T-helper 2 cell treated with Interferon-gamma antibody and Interleukin-4, amounts not matched to agents 100 ng/mL and 5 ng/mL, for 36 hours (primary cell): ENCODE results near the gene PODXL2. TPM values are rescaled to one million over a fixed set of nuclear protein-coding genes. Genes with fewer than 3 reads are reported as not detected.
"Not testable (repeated sequence)": the region's sequence is repeated elsewhere in the genome, so short reads cannot be mapped to it uniquely, and the experiment has no call there.

Experiments
- intact Hi-C: fragments of 100-400 bp; cut with micrococcal nuclease; formaldehyde crosslinking; loops from one replicate; pipeline ENCODE4 v1.15.1; 2023
- total RNA-seq: library from RNA; stranded (reverse); gene quantifications from 2 replicates; pipeline ENCODE4 v1.2.3, GENCODE V29; 2022

PODXL2 gene
- total RNA-seq, 1 donor from 2014 or later: 2.9 TPM

DNA sequence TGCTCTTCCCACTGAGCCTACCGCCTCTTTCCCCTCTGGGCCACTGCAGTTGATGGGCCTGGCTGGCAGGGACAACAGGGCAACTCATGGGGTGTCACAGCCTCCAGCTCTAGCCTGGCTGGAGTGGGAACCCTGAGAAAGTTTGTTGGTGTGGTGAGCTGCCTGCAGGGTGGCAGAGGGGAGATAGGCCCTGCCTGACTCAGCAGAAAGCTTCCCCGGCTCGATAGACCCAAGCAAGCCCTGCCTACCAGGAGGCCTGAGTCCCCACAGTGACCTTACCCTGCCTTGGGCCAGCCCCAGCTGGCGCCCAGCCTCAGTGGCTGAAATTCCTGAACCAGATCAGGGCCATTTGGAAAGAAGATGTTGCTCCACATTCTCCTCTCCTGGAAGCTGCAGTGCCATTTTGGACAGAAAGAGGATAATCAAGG, 73.2 kb downstream of the PODXL2 start:
- intact Hi-C loops: no loop called here

DNA sequence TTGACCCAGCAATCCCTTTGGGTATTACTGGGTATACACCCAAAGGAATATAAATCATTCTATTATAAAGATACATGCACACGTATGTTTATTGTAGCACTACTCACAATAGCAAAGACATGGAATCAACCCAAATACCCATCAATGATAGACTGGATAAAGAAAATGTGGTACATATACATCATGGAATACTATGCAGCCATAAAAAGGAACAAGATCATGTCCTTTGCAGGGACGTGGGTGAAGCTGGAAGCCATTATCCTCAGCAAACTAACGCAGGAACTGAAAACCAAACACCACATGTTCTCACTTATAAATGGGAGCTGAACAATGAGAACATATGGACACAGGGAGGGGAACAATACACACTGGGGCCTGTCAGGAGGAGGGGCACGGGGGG, 75.9 kb downstream of the PODXL2 start:
- intact Hi-C loops: not testable (repeated sequence)

GRCh38 chr3:127706312-127706711, 77.3 kb downstream of the PODXL2 start:
- intact Hi-C loops: no loop called here

- intact Hi-C loops: no loop called here
Observed at GRCh38 chr3:127706785-127707351, 77.9 kb downstream of the PODXL2 start.

GRCh38 chr3:127707851-127708411, 78.9 kb downstream of the PODXL2 start:
- intact Hi-C loops: no loop called here

GRCh38 chr3:127708837-127709236, 79.9 kb downstream of the PODXL2 start:
- intact Hi-C loops: no loop called here

DNA sequence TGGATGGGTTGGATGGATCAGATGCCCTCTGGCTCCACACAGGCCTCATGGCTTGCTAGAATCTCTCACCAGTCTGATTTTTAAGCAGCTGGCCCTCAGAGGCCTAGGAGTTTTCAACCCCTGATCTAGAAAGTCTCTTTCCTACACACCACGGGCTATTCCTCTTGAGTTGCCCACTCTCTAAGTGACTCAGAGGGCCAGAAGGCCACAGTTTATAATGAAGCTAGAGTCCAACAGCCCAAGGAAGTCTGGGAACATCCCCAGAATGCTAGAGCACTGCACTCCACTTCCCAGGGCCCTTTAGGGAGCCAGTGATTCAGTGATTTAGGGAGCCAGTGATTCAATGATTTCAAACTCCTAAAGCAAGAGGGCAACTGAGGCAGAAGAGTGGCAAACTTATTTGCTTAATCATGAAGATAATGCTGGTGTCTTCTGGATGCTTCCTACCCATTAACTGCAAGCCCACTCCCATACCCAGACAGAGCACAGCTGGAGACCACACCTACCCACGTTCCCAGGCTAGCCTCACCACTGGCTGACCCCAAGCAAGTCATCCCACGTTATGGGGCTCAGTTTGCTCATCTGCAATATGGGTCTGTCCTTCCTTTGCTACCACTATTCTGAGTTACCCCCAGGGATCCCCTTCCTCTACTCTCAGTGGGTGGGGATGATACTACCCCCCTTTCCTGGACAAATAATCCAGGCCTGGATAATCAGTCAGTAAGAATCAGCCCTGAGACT, 80.5 kb downstream of the PODXL2 start:
- intact Hi-C loops: no loop called here

DNA sequence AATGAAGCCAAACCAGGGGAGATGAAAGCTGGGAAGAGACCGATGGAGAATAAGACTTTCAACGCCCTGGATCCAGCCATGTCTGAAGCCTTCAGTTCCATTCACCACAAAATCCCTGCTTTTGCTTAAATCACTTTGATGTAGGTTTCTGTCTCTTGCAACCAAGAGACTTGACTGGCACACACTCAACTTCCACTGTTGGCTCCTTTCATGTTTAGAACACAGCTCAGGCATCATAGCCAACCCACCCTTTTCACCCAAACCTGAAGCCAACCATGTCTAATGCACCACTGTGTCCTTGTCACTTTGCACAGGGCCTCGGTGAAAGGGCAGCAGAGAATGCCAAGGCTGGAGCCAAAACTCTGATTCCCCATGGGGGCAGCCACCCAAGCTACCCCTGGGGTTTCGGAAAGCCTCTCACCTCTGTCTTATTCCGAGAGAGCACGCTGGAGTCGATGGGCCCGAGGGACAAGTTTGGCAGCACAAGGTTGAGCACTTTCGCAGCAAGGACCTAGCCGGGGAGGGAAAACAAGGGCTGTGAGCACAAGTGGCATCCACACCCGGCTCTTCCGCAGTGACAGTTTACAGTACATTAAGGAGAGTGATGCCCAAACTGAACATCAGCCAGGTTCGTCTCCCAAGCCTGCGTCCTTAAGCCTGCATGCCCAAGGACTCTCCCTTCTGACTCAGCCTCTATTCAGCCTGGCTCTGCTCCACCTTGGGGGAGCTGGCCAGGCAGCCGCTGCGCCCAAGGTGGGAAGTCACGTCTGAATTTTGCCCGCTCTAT, 81.4 kb downstream of the PODXL2 start:
- intact Hi-C loops: no loop called here

GRCh38 chr3:127711021-127711695, 82.2 kb downstream of the PODXL2 start:
- intact Hi-C loops: no loop called here

GRCh38 chr3:127711896-127712295, 82.9 kb downstream of the PODXL2 start:
- intact Hi-C loops: no loop called here

- intact Hi-C loops: no loop called here
Observed at GRCh38 chr3:127712461-127712860, 83.5 kb downstream of the PODXL2 start.

DNA sequence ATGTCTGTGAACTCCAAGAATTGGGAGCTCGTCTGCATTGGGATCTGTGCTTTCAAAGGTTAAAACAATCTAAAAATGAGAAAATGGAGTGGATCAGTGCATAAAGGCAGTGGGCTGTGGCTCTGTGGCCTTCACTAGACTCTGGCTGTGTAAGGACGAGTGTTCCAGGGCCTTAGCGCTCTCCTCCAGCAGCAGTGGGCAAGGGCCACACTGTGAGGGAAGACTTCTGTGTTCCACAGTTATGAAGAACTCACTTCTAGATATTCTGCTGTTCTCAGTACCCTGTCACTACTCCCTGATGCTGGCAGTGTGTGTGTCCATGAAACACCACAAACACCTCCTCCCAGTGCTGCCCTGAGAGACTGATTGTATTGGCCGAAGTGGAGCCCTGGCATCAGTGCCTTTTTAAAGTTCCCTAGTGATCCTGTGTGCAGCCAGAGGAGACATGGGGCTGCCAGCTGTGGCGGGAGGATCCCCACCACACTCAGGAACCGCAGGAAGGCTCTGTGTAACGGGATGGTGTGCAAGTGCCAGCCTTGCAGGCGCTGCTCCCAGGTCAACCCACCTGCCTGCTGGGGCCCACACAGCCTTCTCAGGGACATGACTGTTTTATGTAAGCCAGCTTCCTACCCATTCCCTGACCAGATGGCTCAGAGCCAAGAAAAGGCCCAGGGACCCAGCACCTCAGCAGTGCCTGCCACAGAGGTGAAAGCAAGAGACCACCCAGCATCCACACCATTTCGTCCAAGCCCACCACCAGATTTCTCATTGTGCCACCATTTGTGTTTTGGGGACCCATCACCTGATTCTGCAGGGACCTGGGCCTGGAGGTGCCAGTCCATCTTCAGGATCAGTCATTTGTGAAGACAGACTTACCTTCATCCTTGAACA, 84.1 kb downstream of the PODXL2 start:
- intact Hi-C loops: no loop called here

- intact Hi-C loops: no loop called here
Observed at GRCh38 chr3:127714125-127714571, 85.2 kb downstream of the PODXL2 start.

DNA sequence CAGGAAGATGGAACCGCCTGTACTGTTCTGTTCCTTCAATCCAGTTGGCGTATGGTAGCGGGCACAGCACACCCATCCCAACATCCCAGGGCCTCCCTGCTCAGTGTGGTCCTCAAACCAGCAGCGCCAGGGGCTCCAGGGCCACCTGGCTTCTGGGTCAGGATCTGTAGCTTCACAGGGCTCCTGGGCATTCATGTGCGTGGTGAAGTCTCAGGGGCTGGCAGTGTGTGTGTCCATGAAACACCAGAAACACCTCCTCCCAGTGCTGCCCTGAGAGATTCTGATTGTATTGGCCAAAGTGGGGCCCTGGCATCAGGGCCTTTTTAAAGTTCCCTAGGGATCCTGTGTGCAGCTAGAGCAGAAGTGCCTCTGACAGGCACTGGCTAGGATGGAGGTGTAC, 85.9 kb downstream of the PODXL2 start:
- intact Hi-C loops: no loop called here

DNA sequence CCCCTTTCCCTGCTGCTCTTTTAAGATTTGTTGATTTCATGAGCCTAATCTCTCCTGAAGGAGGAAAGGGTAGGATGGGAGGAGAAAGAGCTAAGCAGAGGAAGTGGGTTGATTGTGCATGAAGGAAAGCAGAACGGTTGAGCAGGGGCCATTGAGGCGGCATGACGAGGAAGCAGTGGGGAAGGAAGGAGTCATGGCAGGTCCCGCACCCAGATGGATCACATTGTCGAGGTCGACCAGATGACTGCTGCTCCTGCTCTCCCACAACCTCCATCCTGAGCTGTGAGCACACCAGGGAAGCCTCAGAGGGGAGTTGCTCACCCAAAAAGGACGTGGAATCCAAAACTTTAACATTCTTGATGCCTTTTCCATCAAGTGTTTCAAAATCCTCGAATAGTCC, 86.5 kb downstream of the PODXL2 start:
- intact Hi-C loops: no loop called here

DNA sequence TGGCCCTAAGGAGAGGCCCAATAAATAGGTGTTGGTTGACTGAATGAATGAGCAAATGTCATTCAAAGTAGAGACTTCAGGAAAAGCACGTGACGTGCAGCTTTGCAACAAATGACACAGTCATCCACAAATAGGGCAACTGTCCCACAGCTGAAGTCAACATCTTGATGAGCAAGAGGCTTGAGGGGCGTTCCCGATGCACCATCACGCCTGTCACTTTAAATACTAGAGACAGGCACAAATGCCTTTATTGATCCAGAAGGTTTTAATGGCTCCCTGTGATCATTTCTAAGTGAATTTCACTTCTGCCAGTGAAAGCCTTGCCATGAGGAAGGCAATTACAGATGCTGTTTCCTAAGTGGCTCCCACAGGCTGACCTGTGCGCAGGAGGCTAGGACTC, 87.4 kb downstream of the PODXL2 start:
- intact Hi-C loops: no loop called here

DNA sequence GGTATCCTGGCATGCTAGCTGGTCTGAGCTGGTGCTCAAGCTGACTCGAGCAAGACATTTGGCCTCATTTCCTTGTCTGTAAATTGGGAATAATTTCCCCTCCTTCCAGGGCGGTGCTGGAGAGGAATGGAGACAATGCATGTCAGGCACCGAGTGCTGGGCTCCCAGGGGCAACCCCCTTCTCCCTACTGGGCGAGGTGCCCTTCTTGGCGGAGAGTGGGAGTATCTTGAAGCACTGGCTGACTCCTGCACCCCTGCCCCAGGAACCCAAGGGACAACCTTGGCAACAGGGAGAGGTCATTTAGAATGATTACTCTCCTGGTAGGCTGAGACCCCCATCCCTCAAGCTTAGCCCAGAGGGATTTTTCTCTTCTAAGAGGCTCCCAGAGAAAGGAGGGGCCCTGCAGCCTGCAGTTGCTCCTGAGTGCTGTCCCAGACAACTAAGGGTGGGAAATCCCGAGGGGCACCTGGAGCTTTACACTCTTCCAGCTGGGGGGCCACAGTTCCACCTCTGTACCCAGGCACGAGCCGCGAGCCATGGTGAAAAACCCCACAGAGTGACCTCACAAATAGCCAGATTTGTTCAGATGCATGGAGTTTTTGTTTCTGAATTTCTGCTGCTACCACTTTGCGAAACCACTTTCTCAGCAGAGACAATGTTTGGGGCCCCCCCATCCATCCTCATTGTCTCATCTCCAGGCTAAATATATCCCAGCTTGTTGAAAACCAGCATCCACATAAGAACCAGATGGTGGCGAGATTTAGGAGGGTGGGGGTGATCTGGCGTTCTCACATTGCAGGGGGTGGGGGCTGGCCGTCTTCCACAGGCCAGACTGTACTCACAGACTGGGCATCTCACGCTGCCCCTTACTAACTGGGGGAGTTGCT, 88.6 kb downstream of the PODXL2 start:
- intact Hi-C loops: no loop called here

GRCh38 chr3:127718245-127718915, 89.4 kb downstream of the PODXL2 start:
- intact Hi-C loops: no loop called here

DNA sequence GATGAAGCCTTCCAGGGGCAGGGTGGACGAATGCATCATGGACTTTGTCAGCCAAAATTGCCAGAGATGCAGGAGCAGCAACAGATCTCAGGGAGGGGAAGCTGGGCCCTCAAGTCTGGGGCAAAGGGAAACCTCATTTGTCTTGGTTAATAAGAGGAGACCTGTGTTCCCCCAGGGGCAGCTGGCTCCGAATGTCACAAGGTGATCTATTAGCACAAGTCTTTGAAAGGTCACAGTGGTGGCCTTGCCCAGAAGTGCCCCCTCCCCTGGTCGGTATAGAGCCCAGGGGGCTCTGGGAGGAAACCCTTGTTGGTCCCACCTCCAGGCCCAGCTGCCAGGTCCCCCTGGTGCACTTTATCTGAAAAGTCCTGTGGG, 89.9 kb downstream of the PODXL2 start:
- intact Hi-C loops: no loop called here
